Prostate gland (tissue), 2 donors: ENCODE measurements around the gene DIPK1A. TPM values are rescaled to one million over a fixed set of nuclear protein-coding genes. Genes with fewer than 3 reads are reported as not detected.

ENCODE experiments used
- DNase-seq: peaks from one replicate; pipeline ENCODE4 v3.0.0-alpha.2; 2019; ENCODE audit warnings: low spot score
- H3K27ac ChIP-seq, 2 donors: fragments of 200-600 bp; sonication (generic); 2 replicates each; pipeline ENCODE4 v1.5.1; 2017 to 2019
- H3K27me3 ChIP-seq: fragments of 200-600 bp; sonication (generic); replicated peaks from 2 replicates; pipeline ENCODE4 v1.5.1; 2019; ENCODE audit not compliant: insufficient read depth
- H3K36me3 ChIP-seq, 2 donors: fragments of 200-600 bp; sonication (generic); 1 replicate in 1 of 2; 2 replicates in 1 of 2; pipeline versions ENCODE4 v1.5.1 to v1.8.1; 2017 to 2019
- H3K4me1 ChIP-seq: fragments of 200-600 bp; sonication (generic); replicated peaks from 2 replicates; pipeline ENCODE4 v1.5.1; 2019
- H3K4me3 ChIP-seq, 2 donors: fragments of 200-600 bp; sonication (generic); 2 replicates each; pipeline ENCODE4 v1.5.1; 2017 to 2019
- H3K9me3 ChIP-seq: fragments of 200-600 bp; sonication (generic); 2 replicates; pipeline ENCODE4 v1.5.1; 2017
- CTCF ChIP-seq, 4 experiments: fragments of 200-600 bp in 2 of 4; fragments of 450-650 bp in 2 of 4; sonication (generic) in 2 of 4; IDR thresholded peaks; 1 replicate in 3 of 4; 2 replicates in 1 of 4; pipeline ENCODE4 v1.5.1; 2016 to 2019; ENCODE audit warnings: antibody characterized with exemption in 4 of 4, mild to moderate bottlenecking in 2 of 4, moderate library complexity in 2 of 4
- POLR2A ChIP-seq: fragments of 450-650 bp; IDR thresholded peaks from one replicate; pipeline ENCODE4 v1.6.1; 2016; ENCODE audit warnings: antibody characterized with exemption, mild to moderate bottlenecking
- POLR2AphosphoS5 ChIP-seq: sonication (generic); formaldehyde crosslinking; IDR thresholded peaks from one replicate; pipeline ENCODE4 v1.6.1; 2017; ENCODE audit warnings: antibody characterized with exemption
- WGBS: methylation state at CpG from one replicate; pipeline ENCODE4 v1.1.5; 2018; 5-methylcytosine and 5-hydroxymethylcytosine counted together
- intact Hi-C: fragments of 100-400 bp; cut with DNase I; formaldehyde crosslinking; loops from one replicate; pipeline ENCODE4 v1.14.2; 2022
- total RNA-seq, 2 donors: library from RNA; depleted of rRNA; stranded (reverse); fragments of >200 nt; gene quantifications; one replicate each; pipeline ENCODE4 v1.1.0, GENCODE V29; 2016

DIPK1A gene
- total RNA-seq, 2 donors from 2014 or later = 9.2 to 22.2 TPM

GRCh38 chr1:93003981-93004380 is 42.7 kb upstream of the DIPK1A start:
- no peak overlapping the region for H3K4me3 ChIP-seq
- H3K27me3 ChIP-seq = no peaks in the 10 kb centered on the region
- H3K4me1 ChIP-seq = no peaks in the 10 kb centered on the region
- H3K36me3 ChIP-seq = no peaks in the 10 kb centered on the region
- intact Hi-C loops = no loop called here
- TF ChIP-seq CTCF (IDR thresholded peaks at IDR 0.05) (no peak), POLR2A (no peak)
- DNase-seq = no peak
- no peaks in the 10 kb centered on the region for H3K9me3 ChIP-seq
- 99% methylated on average over 5 of the region's 5 CpGs for WGBS
- H3K27ac ChIP-seq = no peak overlapping the region

- no peaks in the 10 kb centered on the region for H3K9me3 ChIP-seq
- no peak overlapping the region for H3K4me3 ChIP-seq
- no peak for TF ChIP-seq POLR2AphosphoS5
- TF ChIP-seq POLR2A = no peak
- TF ChIP-seq CTCF (IDR thresholded peaks at IDR 0.05) = no peak
- no peaks in the 10 kb centered on the region for H3K27me3 ChIP-seq
- H3K4me1 ChIP-seq = no peaks in the 10 kb centered on the region
- no peak for DNase-seq
- H3K27ac ChIP-seq = no peak overlapping the region
- no peaks in the 10 kb centered on the region for H3K36me3 ChIP-seq
- 83% methylated on average over 2 of the region's 2 CpGs for WGBS
- intact Hi-C loops = no loop called here
Measured at GRCh38 chr1:93002781-93003180, 41.5 kb upstream of the DIPK1A start.

GRCh38 chr1:93001893-93002292 is 40.6 kb upstream of the DIPK1A start:
- TF ChIP-seq POLR2A = no peak
- no peak for TF ChIP-seq CTCF (IDR thresholded peaks at IDR 0.05)
- no peak for TF ChIP-seq POLR2AphosphoS5
- no peaks in the 10 kb centered on the region for H3K4me1 ChIP-seq
- H3K36me3 ChIP-seq = no peaks in the 10 kb centered on the region
- DNase-seq = no peak
- no peak overlapping the region for H3K27ac ChIP-seq
- H3K4me3 ChIP-seq = no peak overlapping the region
- intact Hi-C loops = no loop called here
- H3K9me3 ChIP-seq = no peaks in the 10 kb centered on the region
- no peaks in the 10 kb centered on the region for H3K27me3 ChIP-seq

- Histone ChIP-seq H3K27me3 (no peaks in the 10 kb centered on the region), H3K4me1 (no peaks in the 10 kb centered on the region), H3K4me3 (no peak overlapping the region), H3K9me3 (no peaks in the 10 kb centered on the region), H3K27ac (no peak overlapping the region), H3K36me3 (no peaks in the 10 kb centered on the region)
- intact Hi-C loops = no loop called here
- WGBS = 16% methylated on average over 2 of the region's 2 CpGs
- no peak for DNase-seq
- TF ChIP-seq CTCF (IDR thresholded peaks at IDR 0.05) = no peak
- TF ChIP-seq POLR2A = no peak
Measured at GRCh38 chr1:93000751-93001175, 39.5 kb upstream of the DIPK1A start.

- TF ChIP-seq POLR2A (no peak), CTCF (IDR thresholded peaks at IDR 0.05) (no peak), POLR2AphosphoS5 (no peak)
- Histone ChIP-seq H3K36me3 (no peaks in the 10 kb centered on the region), H3K4me1 (no peaks in the 10 kb centered on the region), H3K9me3 (no peaks in the 10 kb centered on the region), H3K27ac (no peak overlapping the region), H3K27me3 (no peaks in the 10 kb centered on the region), H3K4me3 (no peak overlapping the region)
- intact Hi-C loops = no loop called here
- no peak for DNase-seq
- 42% methylated on average over 2 of the region's 2 CpGs for WGBS
Measured at GRCh38 chr1:93000291-93000690, 39.0 kb upstream of the DIPK1A start.
